Endothelial cell of coronary artery (primary cell): ENCODE measurements around the gene DUSP22. TPM values are rescaled to one million over a fixed set of nuclear protein-coding genes. Genes with fewer than 3 reads are reported as not detected.

Experiments used
- total RNA-seq: library from RNA; depleted of rRNA; stranded (reverse); fragments of >200 nt; gene quantifications from 2 replicates; pipeline ENCODE4 v1.2.3, GENCODE V29; 2014

DUSP22 gene, protein sequence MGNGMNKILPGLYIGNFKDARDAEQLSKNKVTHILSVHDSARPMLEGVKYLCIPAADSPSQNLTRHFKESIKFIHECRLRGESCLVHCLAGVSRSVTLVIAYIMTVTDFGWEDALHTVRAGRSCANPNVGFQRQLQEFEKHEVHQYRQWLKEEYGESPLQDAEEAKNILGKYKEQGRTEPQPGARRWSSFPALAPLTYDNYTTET
- total RNA-seq: 20.0 and 23.9 TPM in 2 replicates

DNA sequence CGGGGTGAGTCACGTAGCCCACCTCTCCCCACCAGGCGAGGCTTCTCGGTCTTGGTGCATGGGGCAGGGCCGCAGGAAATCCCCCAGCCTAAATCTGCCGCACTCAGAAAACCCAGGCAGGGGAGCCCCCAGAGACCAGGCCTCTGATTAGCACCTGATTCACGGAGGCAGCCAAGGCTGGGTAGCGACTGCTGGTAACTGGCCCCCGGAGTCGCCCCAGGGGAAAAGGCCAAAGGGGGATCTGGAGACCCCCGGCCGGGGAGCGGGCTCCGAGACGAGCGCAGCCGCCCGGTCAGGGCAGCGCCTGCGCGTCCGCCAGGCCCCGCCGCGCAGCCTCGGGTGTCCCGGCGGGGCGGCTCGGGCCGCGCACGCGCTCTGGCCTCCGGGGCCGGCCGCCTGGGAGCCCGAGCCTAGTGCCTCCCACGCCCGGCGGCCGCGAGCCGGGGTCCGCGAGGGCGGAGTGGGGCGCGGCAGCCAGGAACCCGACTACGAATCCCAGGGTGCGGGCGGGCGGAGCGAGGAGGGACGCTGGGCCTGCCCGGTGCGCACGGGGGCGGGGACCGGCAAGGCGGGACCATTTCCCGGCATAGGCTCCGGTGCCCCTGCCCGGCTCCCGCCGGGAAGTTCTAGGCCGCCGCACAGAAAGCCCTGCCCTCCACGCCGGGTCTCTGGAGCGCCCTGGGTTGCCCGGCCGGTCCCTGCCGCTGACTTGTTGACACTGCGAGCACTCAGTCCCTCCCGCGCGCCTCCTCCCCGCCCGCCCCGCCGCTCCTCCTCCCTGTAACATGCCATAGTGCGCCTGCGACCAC is at the start of gene DUSP22:
Gene DUSP22, plus strand, starts transcription at position 791 of the 809 bp plus-strand sequence. CDS start 53 bp downstream, outside the sequence.

DNA sequence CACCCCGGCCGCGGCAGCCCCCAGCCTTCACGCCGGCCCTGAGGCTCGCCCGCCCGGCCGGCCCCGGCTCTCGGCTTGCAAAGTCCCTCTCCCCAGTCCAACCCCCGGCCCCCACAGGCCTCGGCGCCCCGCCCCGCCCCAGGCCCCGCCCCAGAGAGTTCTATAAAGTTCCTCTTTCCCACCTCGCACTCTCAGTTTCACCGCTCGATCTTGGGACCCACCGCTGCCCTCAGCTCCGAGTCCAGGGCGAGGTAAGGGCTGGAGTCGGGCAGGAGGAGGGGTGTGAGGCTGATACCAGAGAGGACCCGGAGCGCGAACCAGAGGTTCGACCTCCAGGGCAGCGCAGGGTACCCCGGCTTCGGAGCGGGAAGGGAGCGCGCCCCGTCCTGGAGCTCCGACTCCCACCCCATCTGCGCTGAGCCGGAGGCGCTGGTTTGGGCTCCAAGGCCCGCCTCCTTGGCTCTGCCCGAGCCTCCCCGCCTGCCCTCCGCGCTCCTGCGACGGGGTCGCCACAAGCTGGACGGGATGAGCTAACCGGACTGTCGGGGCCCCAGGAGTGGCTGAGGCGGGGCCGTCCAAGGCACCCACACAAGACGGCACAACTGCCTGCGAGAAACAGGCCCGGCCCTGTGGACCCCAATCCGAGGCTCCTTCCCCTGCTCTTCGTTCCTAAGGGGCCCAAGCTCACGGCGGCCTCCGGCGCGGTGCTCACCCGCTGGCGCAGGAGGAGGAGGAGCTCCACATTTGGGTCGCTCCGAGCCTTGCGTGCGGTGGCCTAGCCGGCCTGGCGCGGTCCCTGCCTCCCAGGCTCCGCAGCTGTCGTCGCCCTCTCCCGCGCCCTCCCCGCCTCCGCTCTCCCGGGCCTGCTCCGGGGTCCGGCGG is 99.5 kb downstream of the DUSP22 start, which contains the start of gene IRF4:
Gene IRF4, plus strand, starts transcription at position 194 of the 882 bp plus-strand sequence. CDS start 1,401 bp downstream, outside the sequence.

Other genes with a start within 250 kb of the DUSP22 start
- not detected in 2 replicates for gene IRF4, start 99.3 kb downstream of the DUSP22 start, total RNA-seq